GM10266 (cell line): ENCODE results near the gene TRAPPC11.

ENCODE experiments used
- DNase-seq: peaks from one replicate; pipeline ENCODE4 v3.0.0; 2012; ENCODE audit errors: extremely low spot score
- TF ChIP-seq, protein P1 (sequence below): IDR thresholded peaks from 2 replicates; pipeline ENCODE4 v1.5.1; 2012; ENCODE audit warnings: mild to moderate bottlenecking, low read depth; ENCODE audit not compliant: control insufficient read depth, insufficient read depth; ENCODE audit errors: missing control alignments

TRAPPC11 gene

DNA sequence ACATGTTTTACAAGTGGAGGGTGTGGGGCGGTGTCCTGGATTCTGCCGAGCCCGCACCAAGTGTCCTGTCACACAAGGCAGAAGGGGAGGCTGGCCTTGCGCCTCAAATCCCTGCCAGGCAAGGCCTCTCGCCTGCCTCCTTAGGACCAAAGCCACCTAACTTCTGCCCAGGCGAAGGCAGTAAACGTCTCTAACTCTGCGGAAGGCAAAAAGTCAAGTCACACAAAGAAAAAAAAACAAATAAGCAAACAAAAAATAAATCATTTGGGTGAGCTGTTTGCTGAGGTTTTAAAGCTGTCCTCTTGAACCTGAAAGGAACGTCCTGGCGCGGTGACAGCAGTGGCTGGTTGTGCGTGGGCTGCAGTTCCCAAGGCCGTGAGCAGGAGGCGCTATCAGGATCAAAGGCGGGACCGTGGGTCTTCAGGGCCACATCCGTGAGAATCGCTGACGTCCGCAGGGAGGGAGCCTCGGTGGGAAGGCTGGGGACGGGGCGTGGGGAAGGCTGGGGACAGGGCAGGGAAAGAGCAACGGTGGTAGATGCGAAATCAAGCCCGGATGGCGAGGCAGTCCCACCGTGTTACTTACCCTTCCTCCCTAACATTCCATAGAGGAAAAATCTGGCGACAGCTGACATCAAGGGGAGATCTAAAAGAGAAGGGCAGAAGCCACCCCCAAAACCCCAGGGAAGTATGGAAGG, 99.1 kb downstream of the TRAPPC11 start:
- TF ChIP-seq, protein P1, sequence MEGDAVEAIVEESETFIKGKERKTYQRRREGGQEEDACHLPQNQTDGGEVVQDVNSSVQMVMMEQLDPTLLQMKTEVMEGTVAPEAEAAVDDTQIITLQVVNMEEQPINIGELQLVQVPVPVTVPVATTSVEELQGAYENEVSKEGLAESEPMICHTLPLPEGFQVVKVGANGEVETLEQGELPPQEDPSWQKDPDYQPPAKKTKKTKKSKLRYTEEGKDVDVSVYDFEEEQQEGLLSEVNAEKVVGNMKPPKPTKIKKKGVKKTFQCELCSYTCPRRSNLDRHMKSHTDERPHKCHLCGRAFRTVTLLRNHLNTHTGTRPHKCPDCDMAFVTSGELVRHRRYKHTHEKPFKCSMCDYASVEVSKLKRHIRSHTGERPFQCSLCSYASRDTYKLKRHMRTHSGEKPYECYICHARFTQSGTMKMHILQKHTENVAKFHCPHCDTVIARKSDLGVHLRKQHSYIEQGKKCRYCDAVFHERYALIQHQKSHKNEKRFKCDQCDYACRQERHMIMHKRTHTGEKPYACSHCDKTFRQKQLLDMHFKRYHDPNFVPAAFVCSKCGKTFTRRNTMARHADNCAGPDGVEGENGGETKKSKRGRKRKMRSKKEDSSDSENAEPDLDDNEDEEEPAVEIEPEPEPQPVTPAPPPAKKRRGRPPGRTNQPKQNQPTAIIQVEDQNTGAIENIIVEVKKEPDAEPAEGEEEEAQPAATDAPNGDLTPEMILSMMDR: no peak
- no peak for DNase-seq

GRCh38 chr4:183758758-183759447, 99.8 kb downstream of the TRAPPC11 start:
- TF ChIP-seq, protein P1: no peak
- DNase-seq: no peak

DNA sequence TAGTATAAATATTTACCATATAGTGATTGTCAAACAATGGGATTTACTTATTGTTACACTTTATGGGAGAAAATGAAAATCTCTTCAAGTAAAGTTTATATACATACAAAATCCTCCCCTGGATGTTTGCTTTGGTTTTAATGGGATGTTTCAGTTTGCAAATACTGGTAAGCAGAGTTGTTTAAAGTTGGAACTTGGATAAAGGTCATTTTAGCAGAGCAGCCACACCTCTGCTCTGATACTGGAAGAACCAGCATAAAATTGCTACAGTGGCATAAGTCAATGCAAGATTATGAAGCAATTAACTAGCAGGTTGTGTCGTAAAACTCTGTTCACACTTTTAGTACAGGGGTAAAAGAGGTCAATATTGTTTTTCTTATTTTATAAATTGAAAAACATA, 101.2 kb downstream of the TRAPPC11 start:
- TF ChIP-seq, protein P1: no peak
- DNase-seq: no peak
